ENCODE measurements around the gene IFT80. TPM values are rescaled to one million over a fixed set of nuclear protein-coding genes. Genes with fewer than 3 reads are reported as not detected.

The IFT80 gene
- 10 to 100 TPM; 13.8 to 14.1 TPM for total RNA-seq

- TF ChIP-seq CTCF (IDR thresholded peaks at IDR 0.05) = no peak
- DNase-seq (ENCODE audit: low spot score) = peak; percentile 97
- Histone ChIP-seq H3K36me3 (no peaks in the 10 kb centered on the region), H3K4me3 (peak within 1 kb of the TSS; percentile 73 to 77), H3K9me3 (no peaks in the 10 kb centered on the region), H3K27me3 (no peaks in the 10 kb centered on the region), H3K27ac (peak within 1 kb of the TSS; percentile 88 to 92), H3K4me1 (peaks cover 0 to 25% of the 10 kb centered on the region in 2 donors)
Observed at GRCh38 chr3:160399125-160400029, at the start of gene IFT80, which contains the start of gene SMC4. TSS of gene IFT80 (minus strand) at chr3:160399225. CDS start at chr3:160384600, 14,625 bp downstream. TSS of gene SMC4 (plus strand) at chr3:160399650. CDS start at chr3:160400827, 1,177 bp downstream.

DNA sequence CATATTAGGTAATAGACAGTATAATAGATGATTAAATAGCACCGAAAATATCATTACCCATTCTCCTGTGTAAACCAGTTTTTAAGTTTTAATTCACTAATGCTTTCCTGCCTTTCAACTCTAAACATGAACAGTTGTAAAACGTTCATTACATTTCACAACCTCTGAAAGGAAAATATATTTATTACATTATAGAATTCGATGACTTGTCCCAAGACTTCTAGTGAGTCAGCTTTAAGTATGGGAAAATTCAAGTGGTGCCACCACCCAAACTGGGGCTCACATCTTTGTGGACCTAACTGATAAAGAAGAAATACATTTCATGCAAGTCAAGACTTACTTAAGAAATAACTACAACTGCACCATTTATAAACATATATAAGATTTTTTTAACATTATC lies 48.5 kb upstream of the IFT80 start:
- DNase-seq (ENCODE audit: low spot score) = no peak
- no peak for TF ChIP-seq CTCF (IDR thresholded peaks at IDR 0.05)
- Histone ChIP-seq H3K27ac (no peak overlapping the region), H3K4me1 (peaks cover 0 to 16% of the 10 kb centered on the region in 2 donors), H3K9me3 (no peaks in the 10 kb centered on the region), H3K27me3 (peaks cover 0 to 14% of the 10 kb centered on the region in 2 donors), H3K4me3 (no peak overlapping the region), H3K36me3 (no peaks in the 10 kb centered on the region)

DNA sequence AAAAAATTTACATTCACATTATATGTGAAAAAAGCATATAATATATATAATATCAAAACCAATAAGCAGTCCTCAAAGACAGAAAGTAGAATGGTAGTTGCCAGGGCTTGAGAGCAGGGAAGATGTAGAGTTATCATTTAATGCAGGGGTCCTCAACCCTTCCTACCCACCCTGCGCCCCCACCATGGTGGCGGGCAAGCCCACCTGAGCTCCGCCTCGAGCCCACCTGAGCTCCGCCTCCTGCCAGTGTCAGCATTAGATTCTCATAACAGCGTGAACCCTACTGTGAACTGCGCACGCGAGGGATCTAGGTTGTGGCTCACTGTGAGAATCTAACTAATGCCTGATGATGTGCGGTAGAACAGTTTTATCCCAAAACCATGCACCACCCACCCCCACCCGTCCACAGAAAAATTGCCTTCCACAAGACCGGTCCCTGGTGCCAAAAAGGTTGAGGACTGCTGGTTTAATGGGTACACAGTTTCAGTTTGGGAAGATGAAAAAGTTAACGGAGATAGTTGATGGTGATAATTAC lies 47.6 kb upstream of the IFT80 start:
- H3K9me3 ChIP-seq = no peaks in the 10 kb centered on the region
- TF ChIP-seq CTCF (IDR thresholded peaks at IDR 0.05) = no peak
- H3K36me3 ChIP-seq = no peaks in the 10 kb centered on the region
- H3K4me3 ChIP-seq = no peak overlapping the region
- peaks cover 0 to 14% of the 10 kb centered on the region in 2 donors for H3K27me3 ChIP-seq
- peaks cover 0 to 16% of the 10 kb centered on the region in 2 donors for H3K4me1 ChIP-seq
- no peak overlapping the region for H3K27ac ChIP-seq
- DNase-seq (ENCODE audit: low spot score) = no peak

- Histone ChIP-seq H3K36me3 (no peaks in the 10 kb centered on the region), H3K9me3 (no peaks in the 10 kb centered on the region), H3K4me1 (peaks cover 0 to 16% of the 10 kb centered on the region in 2 donors), H3K27me3 (peaks cover 0 to 14% of the 10 kb centered on the region in 2 donors), H3K27ac (no peak overlapping the region), H3K4me3 (no peak overlapping the region)
- DNase-seq (ENCODE audit: low spot score) = no peak
- TF ChIP-seq CTCF (IDR thresholded peaks at IDR 0.05) = no peak
Observed at GRCh38 chr3:160445854-160446253, 46.8 kb upstream of the IFT80 start.

GRCh38 chr3:160444411-160444810 lies 45.4 kb upstream of the IFT80 start:
- no peak overlapping the region for H3K4me3 ChIP-seq
- no peaks in the 10 kb centered on the region for H3K9me3 ChIP-seq
- peaks cover 0 to 3% of the 10 kb centered on the region in 2 donors for H3K4me1 ChIP-seq
- no peak for TF ChIP-seq CTCF (IDR thresholded peaks at IDR 0.05)
- no peak for DNase-seq (ENCODE audit: low spot score)
- peaks cover 0 to 8% of the 10 kb centered on the region in 2 donors for H3K27me3 ChIP-seq
- H3K27ac ChIP-seq = no peak overlapping the region
- H3K36me3 ChIP-seq = no peaks in the 10 kb centered on the region
